RWPE1 (cell line): ENCODE data around the gene TLE4.

ENCODE experiments used
- CTCF ChIA-PET: fragments of 350-600 bp; sonication (Branson Sonifier 250); formaldehyde crosslinking; extraction: SDS; loops from one replicate; lab custom pipeline; 2021; lab: Yijun Ruan, JAX
- POLR2A ChIA-PET: fragments of 400-600 bp; formaldehyde crosslinking; extraction: SDS; loops from one replicate; lab custom pipeline; 2020; ENCODE audit warnings: antibody characterized with exemption; ENCODE audit not compliant: low non-redundant PET; lab: Yijun Ruan, JAX
- DNase-seq: peaks from one replicate; pipeline ENCODE4 v3.0.0; 2012; ENCODE audit warnings: low spot score
- H3K27ac ChIP-seq: fragments of 450-650 bp; 2 replicates; pipeline ENCODE4 v1.5.1; 2017
- CTCF ChIP-seq: fragments of 450-650 bp; conservative IDR thresholded peaks from 2 replicates; pipeline ENCODE4 v1.5.1; 2017; ENCODE audit warnings: low read depth, mild to moderate bottlenecking

TLE4 gene

GRCh38 chr9:79562749-79563386, 8.9 kb upstream of the TLE4 start:
- no peak for TF ChIP-seq CTCF
- ChIA-PET CTCF (interaction anchor here (0.6 kb wide), 1 partner anchor 162 kb away, joined by 3 read pairs; no protein-coding TSS in a partner anchor), POLR2A (no interaction called here)
- H3K27ac ChIP-seq: no peak overlapping the region
- DNase-seq: no peak

GRCh38 chr9:79564105-79564504, 7.7 kb upstream of the TLE4 start:
- no peak for DNase-seq
- POLR2A ChIA-PET: no interaction called here
- no peak overlapping the region for H3K27ac ChIP-seq
- CTCF ChIA-PET: interaction anchor here (0.6 kb wide), 1 partner anchor 230 kb away, joined by 3 read pairs; no protein-coding TSS in a partner anchor
- TF ChIP-seq CTCF: no peak

- POLR2A ChIA-PET: no interaction called here
- CTCF ChIA-PET: no interaction called here
- DNase-seq: peak; percentile 41
- no peak for TF ChIP-seq CTCF
- H3K27ac ChIP-seq: no peak overlapping the region
Measured at GRCh38 chr9:79565245-79565644, 6.5 kb upstream of the TLE4 start.

- ChIA-PET POLR2A (no interaction called here), CTCF (interaction anchor here (0.6 to 0.8 kb wide), 3 partner anchors 229 to 1129 kb away, joined by 3 to 5 read pairs (median 3); no protein-coding TSS in a partner anchor)
- no peak overlapping the region for H3K27ac ChIP-seq
- DNase-seq: no peak
- peak; percentile 20; the same call in 1 of the 2 replicates for TF ChIP-seq CTCF
Measured at GRCh38 chr9:79567671-79568098, 4.1 kb upstream of the TLE4 start.

- ChIA-PET POLR2A (no interaction called here), CTCF (interaction anchor here (0.6 to 0.8 kb wide), 3 partner anchors 228 to 1130 kb away, joined by 3 to 5 read pairs (median 3); no protein-coding TSS in a partner anchor)
- no peak for TF ChIP-seq CTCF
- no peak overlapping the region for H3K27ac ChIP-seq
- no peak for DNase-seq
Measured at GRCh38 chr9:79568337-79569101, 3.2 kb upstream of the TLE4 start.

- CTCF ChIA-PET: no interaction called here
- no peak for DNase-seq
- TF ChIP-seq CTCF: no peak
- POLR2A ChIA-PET: interaction anchor here (0.6 kb wide), 1 partner anchor 268 kb away, joined by 3 read pairs; no protein-coding TSS in a partner anchor
- H3K27ac ChIP-seq: peak overlapping the region; percentile 93
Measured at GRCh38 chr9:79569814-79570447, 1.8 kb upstream of the TLE4 start.
